ENCODE results near the gene IQSEC1. TPM values are rescaled to one million over a fixed set of nuclear protein-coding genes. Genes with fewer than 3 reads are reported as not detected.

IQSEC1 gene
- total RNA-seq, 2 experiments from 2014 or later: 36.8 to 40.4 TPM

- no peak for ATAC-seq
- POLR2A ChIA-PET: no interaction called here
- Mint-ChIP-seq H3K27me3 (peaks cover 12% of the 10 kb centered on the region), H3K9me3 (ENCODE audit: low read depth) (no peaks in the 10 kb centered on the region), H3K4me3 (no peak overlapping the region), H3K4me1 (peaks cover 9% of the 10 kb centered on the region), H3K36me3 (ENCODE audit: low read depth) (no peaks in the 10 kb centered on the region), H3K27ac (no peak overlapping the region)
- intact Hi-C loops (cut with DNase I, micrococcal nuclease): loop anchor here (2.0 to 5.0 kb wide), 5 partner anchors 52 to 756 kb away; partner anchors contain the start of genes MKRN2 (in 1 of the 2), RPL32 (in 1 of the 2) and TSEN2 (in 1 of the 2)
- no peak for DNase-seq
- CTCF ChIA-PET: interaction anchor here (1.9 to 4.0 kb wide), 2 partner anchors 84 to 106 kb away, joined by 7 to 21 read pairs; no protein-coding TSS in a partner anchor
These were observed 180.0 kb downstream of the IQSEC1 start for GRCh38 chr3:12893247-12893646.

- Mint-ChIP-seq H3K27ac (no peak overlapping the region), H3K36me3 (ENCODE audit: low read depth) (no peaks in the 10 kb centered on the region), H3K9me3 (ENCODE audit: low read depth) (no peaks in the 10 kb centered on the region), H3K4me1 (peaks cover 9% of the 10 kb centered on the region), H3K4me3 (no peak overlapping the region), H3K27me3 (peaks cover 12% of the 10 kb centered on the region)
- intact Hi-C loops (cut with DNase I, micrococcal nuclease): loop anchor here (1.0 to 5.0 kb wide), 8 partner anchors 25 to 756 kb away; partner anchors contain the start of genes MKRN2 (in 1 of the 2), RPL32 (in 1 of the 2) and TSEN2 (in 1 of the 2)
- ChIA-PET POLR2A (no interaction called here), CTCF (interaction anchor here (0.9 to 4.0 kb wide), 4 partner anchors 51 to 105 kb away, joined by 3 to 21 read pairs (median 5); no protein-coding TSS in a partner anchor)
- ATAC-seq (no peak), DNase-seq (no peak)
These were observed 180.4 kb downstream of the IQSEC1 start for GRCh38 chr3:12892840-12893189.

DNA sequence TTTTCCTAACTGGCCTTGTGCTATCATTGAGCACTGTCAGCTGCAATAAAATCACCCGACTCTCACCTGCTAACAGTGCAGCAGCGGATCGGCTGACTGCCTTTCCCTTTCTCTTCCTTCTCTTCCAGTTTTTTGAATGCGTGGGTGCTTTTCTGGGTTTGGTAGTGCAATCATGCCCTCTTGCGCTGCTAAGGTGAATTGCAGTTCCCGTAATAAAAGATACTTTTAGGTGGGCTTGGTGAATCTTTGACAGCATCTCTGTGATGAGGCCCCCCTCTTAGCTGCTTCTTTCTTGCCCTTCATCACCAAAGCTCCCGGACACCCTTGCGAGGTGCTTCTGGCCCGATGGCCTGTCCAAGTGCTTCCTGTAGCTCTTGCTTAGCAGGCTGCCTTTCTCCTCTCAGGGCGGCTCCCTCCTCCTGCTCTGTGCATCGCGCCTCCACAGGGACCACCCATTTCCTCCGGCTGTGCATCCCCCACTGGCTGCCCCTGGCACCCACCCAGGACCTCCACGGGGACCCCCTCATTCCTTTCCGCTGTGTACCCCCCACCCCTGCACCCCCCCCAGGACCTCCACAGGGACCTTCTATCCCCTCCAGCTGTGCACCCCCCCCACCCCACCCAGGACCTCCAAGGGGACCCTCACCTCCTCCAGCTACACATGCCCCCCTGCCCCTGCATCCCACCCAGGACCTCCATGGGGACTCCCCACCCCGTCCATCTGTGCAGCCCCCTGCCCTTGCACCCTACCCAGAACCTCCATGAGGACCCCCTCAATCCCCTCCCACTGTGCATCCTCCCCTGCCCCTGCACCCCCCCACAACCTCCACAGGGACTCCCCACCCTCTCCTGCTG, 181.0 kb downstream of the IQSEC1 start:
- ChIA-PET POLR2A (interaction anchor here (0.9 kb wide), 1 partner anchor 51 kb away, joined by 3 read pairs; no protein-coding TSS in a partner anchor), CTCF (interaction anchor here (0.6 to 4.0 kb wide), 19 partner anchors 8 to 229 kb away, joined by 3 to 21 read pairs (median 3); no protein-coding TSS in a partner anchor)
- H3K4me3 Mint-ChIP-seq: no peak overlapping the region
- no peak overlapping the region for H3K27ac Mint-ChIP-seq
- H3K36me3 Mint-ChIP-seq (ENCODE audit: low read depth): no peaks in the 10 kb centered on the region
- H3K27me3 Mint-ChIP-seq: peaks cover 12% of the 10 kb centered on the region
- ATAC-seq (peak; percentile 58), DNase-seq (peak; percentile 64)
- H3K4me1 Mint-ChIP-seq: peaks cover 9% of the 10 kb centered on the region
- intact Hi-C loops (cut with DNase I, micrococcal nuclease): loop anchor here (1.0 to 5.0 kb wide), 8 partner anchors 24 to 755 kb away; partner anchors contain the start of genes MKRN2 (in 1 of the 2), RPL32 (in 1 of the 2) and TSEN2 (in 1 of the 2)
- H3K9me3 Mint-ChIP-seq (ENCODE audit: low read depth): no peaks in the 10 kb centered on the region

DNA sequence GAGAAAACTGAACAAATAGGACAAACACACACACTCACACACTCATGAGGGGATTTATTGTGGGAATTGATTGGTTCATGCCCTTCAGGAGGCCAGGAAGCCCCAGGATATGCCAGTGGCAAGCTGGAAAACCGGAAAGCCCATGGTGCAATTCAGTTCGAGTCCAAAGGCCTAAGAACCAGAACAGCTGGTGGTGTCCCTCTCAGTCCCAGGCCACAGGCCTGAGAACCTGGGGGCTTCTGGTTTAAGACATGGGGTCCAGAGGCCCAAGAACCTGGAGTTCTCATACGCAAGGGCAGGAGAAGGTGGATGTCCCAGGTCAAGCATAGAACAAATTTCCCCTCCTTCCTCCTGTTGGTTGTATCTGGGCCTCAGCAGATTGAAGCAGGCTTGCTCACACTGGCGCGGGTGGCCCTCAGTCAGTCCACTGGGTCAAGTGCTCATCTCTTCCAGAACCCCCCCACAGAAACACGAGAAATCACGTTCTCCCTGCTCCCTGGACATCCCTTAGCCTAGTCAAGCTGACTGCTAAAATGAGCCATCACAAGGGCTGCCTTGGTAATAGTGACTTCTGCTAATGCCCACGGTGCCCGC, 181.7 kb downstream of the IQSEC1 start:
- CTCF ChIA-PET: interaction anchor here (0.6 to 4.0 kb wide), 21 partner anchors 8 to 229 kb away, joined by 3 to 21 read pairs (median 4); partner anchors contain the start of gene RPL32
- peaks cover 12% of the 10 kb centered on the region for H3K4me1 Mint-ChIP-seq
- ATAC-seq: no peak
- intact Hi-C loops (cut with DNase I, micrococcal nuclease): loop anchor here in 1 of 2 experiments (5.0 kb wide), 1 partner anchor 754 kb away; no protein-coding TSS in a partner anchor
- H3K27ac Mint-ChIP-seq: no peak overlapping the region
- DNase-seq: no peak
- POLR2A ChIA-PET: interaction anchor here (0.9 kb wide), 1 partner anchor 51 kb away, joined by 3 read pairs; no protein-coding TSS in a partner anchor
- H3K27me3 Mint-ChIP-seq: peaks cover 19% of the 10 kb centered on the region
- no peaks in the 10 kb centered on the region for H3K9me3 Mint-ChIP-seq (ENCODE audit: low read depth)
- H3K4me3 Mint-ChIP-seq: no peak overlapping the region
- no peaks in the 10 kb centered on the region for H3K36me3 Mint-ChIP-seq (ENCODE audit: low read depth)

DNA sequence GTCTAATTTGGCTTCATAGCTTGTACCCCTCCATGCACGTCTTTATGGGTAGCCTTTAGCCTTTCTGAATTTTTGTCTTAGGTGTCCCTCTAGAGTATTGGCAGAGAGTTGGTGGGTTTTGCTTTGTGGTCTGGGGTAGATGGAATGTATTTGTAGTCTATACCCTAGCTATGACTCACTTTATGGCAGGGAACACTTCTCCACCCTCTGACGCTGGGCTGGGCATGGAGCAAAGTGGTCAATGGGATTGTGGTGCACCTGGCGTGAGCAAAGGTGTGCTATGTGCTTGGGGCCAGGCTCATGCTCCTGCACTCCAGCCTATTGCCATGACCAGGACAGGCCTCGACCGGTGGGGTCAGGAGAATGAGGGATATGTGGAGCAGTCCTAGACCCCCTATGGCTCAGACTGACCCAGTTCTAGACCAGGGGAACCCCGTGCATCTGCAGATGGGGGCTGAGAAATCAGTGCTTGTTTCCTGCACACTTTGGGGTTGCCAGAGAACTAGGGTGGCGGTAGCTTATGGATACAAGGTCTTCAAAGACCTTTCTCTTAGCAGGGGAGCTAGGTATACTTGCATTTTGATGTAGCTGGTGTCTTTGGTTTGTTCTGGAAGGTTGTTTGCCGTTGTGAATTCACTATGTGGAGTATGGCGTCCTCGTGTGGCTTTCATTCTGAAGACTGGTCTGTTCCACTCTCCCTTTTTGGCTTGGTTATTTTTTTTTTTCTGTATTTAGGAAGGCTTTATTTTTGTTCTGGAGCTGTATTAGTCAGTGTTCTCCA, 182.4 kb downstream of the IQSEC1 start:
- ChIA-PET POLR2A (interaction anchor here (0.6 kb wide), 1 partner anchor 150 kb away, joined by 5 read pairs; no protein-coding TSS in a partner anchor), CTCF (interaction anchor here (0.6 to 4.0 kb wide), 14 partner anchors 9 to 207 kb away, joined by 3 to 21 read pairs (median 4); partner anchors contain the start of gene RPL32)
- H3K27ac Mint-ChIP-seq: no peak overlapping the region
- H3K27me3 Mint-ChIP-seq: peaks cover 20% of the 10 kb centered on the region
- ATAC-seq: no peak
- no peaks in the 10 kb centered on the region for H3K36me3 Mint-ChIP-seq (ENCODE audit: low read depth)
- H3K9me3 Mint-ChIP-seq (ENCODE audit: low read depth): no peaks in the 10 kb centered on the region
- H3K4me1 Mint-ChIP-seq: peaks cover 16% of the 10 kb centered on the region
- intact Hi-C loops (cut with DNase I, micrococcal nuclease): loop anchor here in 1 of 2 experiments (5.0 kb wide), 1 partner anchor 753 kb away; no protein-coding TSS in a partner anchor
- no peak for DNase-seq
- no peak overlapping the region for H3K4me3 Mint-ChIP-seq

GRCh38 chr3:12886736-12887135, 186.5 kb downstream of the IQSEC1 start:
- CTCF ChIA-PET: interaction anchor here (0.7 to 2.6 kb wide), 8 partner anchors 9 to 52 kb away, joined by 3 to 9 read pairs (median 5); partner anchors contain the start of gene RPL32
- H3K4me3 Mint-ChIP-seq: no peak overlapping the region

DNA sequence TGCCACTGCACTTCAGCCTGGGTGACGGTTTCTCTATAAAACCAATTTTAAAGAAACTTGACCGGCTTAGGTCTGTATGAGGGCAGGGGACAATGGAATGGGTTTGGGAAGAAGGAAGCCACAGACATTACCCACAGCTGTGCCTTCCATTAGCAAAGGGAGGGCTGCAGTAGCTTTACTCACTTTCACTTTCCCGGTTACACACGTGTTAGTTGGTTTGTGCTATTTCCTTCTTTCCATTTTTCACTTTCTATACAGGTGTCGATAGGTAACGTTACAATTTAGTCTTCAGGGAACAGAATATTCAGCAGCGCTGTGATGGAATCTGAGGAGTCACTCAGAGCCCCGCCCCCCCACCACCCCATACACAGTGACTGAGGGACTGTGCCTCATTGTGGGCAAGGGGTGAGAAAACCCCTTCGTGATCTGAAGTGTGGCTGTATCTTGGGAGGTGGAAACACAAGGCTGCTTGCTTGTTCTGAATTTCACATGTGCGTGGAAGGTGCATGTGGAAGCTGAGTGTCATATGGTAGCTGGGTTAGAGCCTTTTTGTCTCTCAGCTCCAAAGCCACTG, 187.0 kb downstream of the IQSEC1 start:
- H3K4me3 Mint-ChIP-seq: peak overlapping the region; percentile 15

More at GRCh38 chr3:12886736-12887135, 186.5 kb downstream of the IQSEC1 start:
- DNase-seq (no peak), ATAC-seq (no peak)
- Mint-ChIP-seq H3K27ac (no peak overlapping the region), H3K9me3 (ENCODE audit: low read depth) (no peaks in the 10 kb centered on the region), H3K27me3 (peaks cover 20% of the 10 kb centered on the region), H3K36me3 (ENCODE audit: low read depth) (no peaks in the 10 kb centered on the region), H3K4me1 (peaks cover 13% of the 10 kb centered on the region)
- POLR2A ChIA-PET: no interaction called here
- intact Hi-C loops (cut with DNase I, micrococcal nuclease): no loop called here

DNA sequence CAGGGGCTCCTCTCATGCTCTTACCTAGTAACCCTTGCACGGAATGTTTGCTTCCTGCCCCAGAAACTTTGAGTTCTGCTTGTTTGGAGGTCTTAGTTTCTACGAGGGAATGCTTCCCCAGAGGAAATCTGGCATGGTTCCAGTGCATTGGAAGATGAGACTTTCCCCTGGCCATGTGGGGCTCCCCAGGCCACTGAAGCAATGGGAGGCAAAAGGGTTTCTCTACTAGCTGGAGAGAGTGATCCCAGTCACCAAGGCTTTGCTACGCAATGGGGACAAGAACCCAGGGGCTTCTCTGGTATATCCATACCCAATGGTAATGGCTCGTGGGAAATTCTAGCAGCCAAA, 187.7 kb downstream of the IQSEC1 start:
- ChIA-PET POLR2A (interaction anchor here (0.6 kb wide), 1 partner anchor 53 kb away, joined by 3 read pairs; no protein-coding TSS in a partner anchor), CTCF (interaction anchor here (0.8 to 2.6 kb wide), 3 partner anchors 18 to 241 kb away, joined by 4 to 9 read pairs (median 5); partner anchors contain the start of gene RPL32)
- Mint-ChIP-seq H3K4me3 (no peak overlapping the region), H3K36me3 (ENCODE audit: low read depth) (no peaks in the 10 kb centered on the region), H3K4me1 (peaks cover 11% of the 10 kb centered on the region), H3K27me3 (peaks cover 16% of the 10 kb centered on the region), H3K27ac (no peak overlapping the region), H3K9me3 (ENCODE audit: low read depth) (no peaks in the 10 kb centered on the region)
- intact Hi-C loops (cut with DNase I, micrococcal nuclease): no loop called here
- DNase-seq (no peak), ATAC-seq (no peak)

More for the DNA sequence above, 187.0 kb downstream of the IQSEC1 start:
- Mint-ChIP-seq H3K27ac (peak overlapping the region; percentile 29), H3K9me3 (ENCODE audit: low read depth) (no peaks in the 10 kb centered on the region), H3K4me1 (peaks cover 11% of the 10 kb centered on the region), H3K36me3 (ENCODE audit: low read depth) (no peaks in the 10 kb centered on the region), H3K27me3 (peaks cover 20% of the 10 kb centered on the region)
- ATAC-seq: peak; percentile 83
- intact Hi-C loops (cut with DNase I, micrococcal nuclease): no loop called here
- DNase-seq: peak; percentile 55
- POLR2A ChIA-PET: interaction anchor here (0.6 kb wide), 1 partner anchor 54 kb away, joined by 3 read pairs; no protein-coding TSS in a partner anchor
- CTCF ChIA-PET: interaction anchor here (0.7 to 2.6 kb wide), 5 partner anchors 9 to 52 kb away, joined by 3 to 9 read pairs (median 5); partner anchors contain the start of gene RPL32

DNA sequence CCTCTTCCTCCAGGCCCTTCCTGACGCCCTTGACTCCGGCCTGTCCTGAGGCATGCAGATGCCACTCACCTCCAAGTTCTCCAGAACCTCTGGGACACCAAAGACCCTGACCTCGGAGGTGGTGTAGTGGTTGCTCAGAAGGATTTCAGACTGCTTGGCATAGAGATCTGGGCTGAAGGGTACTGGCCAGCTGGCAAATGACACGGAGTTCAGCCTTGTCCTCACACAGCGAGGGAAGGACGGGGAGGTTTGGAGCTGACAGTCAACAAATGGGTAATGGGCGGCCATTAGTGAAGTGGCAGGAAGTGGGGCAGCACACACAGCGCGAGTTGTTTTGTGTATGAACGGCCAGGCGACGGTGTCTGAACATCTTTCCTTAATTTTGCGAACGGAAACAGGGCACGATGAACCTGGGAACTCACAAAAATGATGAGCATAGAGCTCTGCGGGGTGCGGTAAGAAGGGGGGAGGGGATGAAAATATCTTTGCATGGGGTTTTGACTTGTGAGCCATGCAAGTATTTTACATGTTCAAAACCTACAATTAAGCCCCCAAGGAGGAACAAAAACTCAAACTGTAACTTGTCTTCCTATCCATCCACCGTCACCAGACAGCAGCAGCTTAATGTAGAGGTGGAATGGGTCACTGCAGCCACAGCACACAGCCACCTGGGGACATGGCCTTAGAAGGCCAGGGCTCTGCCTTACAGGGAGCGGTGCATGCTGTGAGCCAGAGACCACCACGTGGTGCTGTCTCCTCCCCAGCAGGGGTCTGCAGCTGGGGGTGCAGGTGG, 188.2 kb downstream of the IQSEC1 start:
- ChIA-PET CTCF (interaction anchor here (0.8 to 2.6 kb wide), 4 partner anchors 17 to 240 kb away, joined by 3 to 9 read pairs (median 4); partner anchors contain the start of gene RPL32), POLR2A (no interaction called here)
- ATAC-seq (no peak), DNase-seq (no peak)
- Mint-ChIP-seq H3K9me3 (ENCODE audit: low read depth) (no peaks in the 10 kb centered on the region), H3K4me3 (no peak overlapping the region), H3K27ac (no peak overlapping the region), H3K36me3 (ENCODE audit: low read depth) (no peaks in the 10 kb centered on the region), H3K27me3 (peaks cover 12% of the 10 kb centered on the region), H3K4me1 (peaks cover 11% of the 10 kb centered on the region)
- intact Hi-C loops (cut with DNase I, micrococcal nuclease): no loop called here

Measured in activated CD4-positive, alpha-beta T cell treated with anti-CD3 and anti-CD28 coated beads for 36 hours (primary cell).